ENCODE data around the gene DPP9.

The DPP9 gene

DNA sequence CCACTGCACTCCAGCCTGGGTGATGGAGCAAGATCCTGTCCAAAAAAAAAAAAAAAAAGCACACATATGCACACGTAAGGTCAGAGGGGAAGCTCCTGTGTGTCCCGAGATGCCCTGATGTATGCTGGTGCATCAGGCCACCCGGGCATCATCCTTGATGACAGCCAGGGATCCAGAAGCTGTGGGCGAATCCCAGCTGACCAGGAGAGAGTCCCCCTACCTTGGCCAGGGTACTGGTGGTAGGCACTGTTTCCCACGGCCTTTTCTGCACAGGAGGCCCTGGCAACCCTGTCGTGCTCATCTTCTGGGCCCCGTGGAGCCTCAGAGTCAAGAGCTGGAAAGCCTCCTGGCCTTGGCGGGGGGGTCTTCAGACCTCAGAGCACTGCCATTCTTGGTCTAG lies 67.5 kb downstream of the DPP9 start:
- H3K36me3 ChIP-seq (ENCODE audit: insufficient read depth, low read length): no peaks in the 10 kb centered on the region; the same call in none of the 2 replicates
- no peaks in the 10 kb centered on the region for H3K9me3 ChIP-seq (ENCODE audit: control insufficient read depth, insufficient read depth, low read length)
- H3K9ac ChIP-seq (ENCODE audit: low read depth, low read length): no peak overlapping the region
- no peaks in the 10 kb centered on the region for H3K4me1 ChIP-seq (ENCODE audit: insufficient read depth, low read length)

DNA sequence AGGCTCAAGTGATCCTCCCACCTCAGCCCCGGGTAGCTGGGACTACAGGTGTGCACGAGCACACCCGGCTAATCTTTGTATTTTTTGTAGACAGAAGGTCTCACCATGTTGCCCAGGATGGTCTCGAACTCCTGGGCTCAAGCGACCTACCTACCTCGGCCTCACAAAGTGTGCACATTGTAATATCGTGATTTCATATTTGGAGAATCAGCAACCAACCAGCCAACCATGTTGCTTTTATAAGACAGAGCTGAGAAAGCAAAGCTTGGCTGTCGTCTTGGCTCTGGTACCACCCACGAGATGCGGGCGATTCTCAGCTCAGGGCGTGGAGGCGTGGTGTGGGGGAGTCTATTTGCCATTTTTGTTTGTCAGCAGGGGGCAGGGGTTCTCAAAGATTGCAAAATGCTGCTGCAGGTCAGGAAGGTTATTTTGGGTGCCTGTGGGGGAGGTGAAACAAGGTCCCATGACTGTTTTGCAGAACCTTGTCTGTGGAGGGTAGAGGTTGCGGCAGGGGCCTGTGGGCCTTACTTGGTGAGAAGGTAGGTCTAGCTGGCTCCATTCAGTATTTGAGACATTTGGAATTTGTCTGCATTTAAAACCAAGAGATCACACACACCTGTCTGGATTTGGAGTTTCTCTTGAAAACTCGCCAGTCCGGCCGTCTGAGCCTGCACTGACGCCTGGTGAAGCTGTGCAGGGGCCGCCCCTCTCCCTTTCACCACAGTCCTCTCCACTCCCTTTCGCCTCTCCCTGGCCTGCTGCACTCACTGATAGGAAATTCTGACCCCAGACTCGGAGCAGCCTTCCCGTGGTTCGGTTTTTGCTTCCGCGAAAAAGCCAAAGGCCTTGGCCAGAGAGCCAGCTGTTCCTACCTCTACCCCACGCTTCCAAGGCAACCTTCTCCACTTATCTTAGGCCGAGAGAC lies 68.9 kb downstream of the DPP9 start:
- Histone ChIP-seq H3K36me3 (ENCODE audit: insufficient read depth, low read length) (no peaks in the 10 kb centered on the region; the same call in none of the 2 replicates), H3K4me1 (ENCODE audit: insufficient read depth, low read length) (no peaks in the 10 kb centered on the region; the same call in 1 of the 2 replicates), H3K9ac (ENCODE audit: low read depth, low read length) (no peak overlapping the region), H3K9me3 (ENCODE audit: control insufficient read depth, insufficient read depth, low read length) (no peaks in the 10 kb centered on the region)

GRCh38 chr19:4653793-4654436 lies 69.7 kb downstream of the DPP9 start:
- H3K9ac ChIP-seq (ENCODE audit: low read depth, low read length): no peak overlapping the region

GRCh38 chr19:4652075-4652474 lies 71.6 kb downstream of the DPP9 start:
- Histone ChIP-seq H3K4me1 (ENCODE audit: insufficient read depth, low read length) (peaks cover 4% of the 10 kb centered on the region; the same call in 1 of the 2 replicates), H3K9ac (ENCODE audit: low read depth, low read length) (no peak overlapping the region), H3K9me3 (ENCODE audit: control insufficient read depth, insufficient read depth, low read length) (no peaks in the 10 kb centered on the region), H3K36me3 (ENCODE audit: insufficient read depth, low read length) (no peaks in the 10 kb centered on the region)

More at GRCh38 chr19:4653793-4654436, 69.7 kb downstream of the DPP9 start:
- H3K9me3 ChIP-seq (ENCODE audit: control insufficient read depth, insufficient read depth, low read length): no peaks in the 10 kb centered on the region
- H3K4me1 ChIP-seq (ENCODE audit: insufficient read depth, low read length): no peaks in the 10 kb centered on the region; the same call in 1 of the 2 replicates
- no peaks in the 10 kb centered on the region for H3K36me3 ChIP-seq (ENCODE audit: insufficient read depth, low read length)

- no peak overlapping the region for H3K9ac ChIP-seq (ENCODE audit: low read depth, low read length)
- H3K9me3 ChIP-seq (ENCODE audit: control insufficient read depth, insufficient read depth, low read length): no peaks in the 10 kb centered on the region
- H3K36me3 ChIP-seq (ENCODE audit: insufficient read depth, low read length): no peaks in the 10 kb centered on the region
- H3K4me1 ChIP-seq (ENCODE audit: insufficient read depth, low read length): peaks cover 4% of the 10 kb centered on the region; the same call in 1 of the 2 replicates
Measured at GRCh38 chr19:4650159-4650558, 73.5 kb downstream of the DPP9 start.

DNA sequence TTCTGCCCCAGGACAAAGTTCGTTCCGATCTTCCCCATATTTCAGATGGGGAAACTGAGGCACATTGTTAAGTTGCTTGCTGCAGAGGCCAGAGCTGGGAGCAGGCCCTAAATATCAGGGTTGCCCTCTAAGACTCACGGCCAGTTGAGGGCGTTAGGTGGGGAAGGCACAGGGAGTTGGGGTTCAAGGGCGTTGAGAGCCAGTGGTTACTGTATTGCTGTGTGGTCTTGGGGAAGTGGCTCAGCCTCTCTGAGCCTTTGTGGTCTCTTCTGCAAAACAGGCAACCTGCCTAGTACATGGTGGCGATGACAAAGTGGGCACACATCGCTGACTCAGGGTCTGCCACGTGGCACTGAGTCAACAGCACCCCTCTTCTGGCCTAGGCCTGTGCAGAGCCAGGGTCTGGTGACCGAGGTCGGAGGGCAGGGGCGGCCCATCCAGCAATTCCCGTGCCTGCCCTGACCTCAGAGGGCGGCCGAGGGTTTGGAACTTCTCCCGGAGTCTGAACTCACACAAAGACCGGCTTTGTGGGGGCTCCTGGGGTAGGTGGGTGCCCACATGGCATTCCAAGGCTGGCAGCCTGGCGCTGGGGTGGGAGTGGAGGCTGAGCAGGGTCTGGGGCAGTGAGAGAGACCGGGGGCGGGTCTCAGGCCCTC lies 74.1 kb downstream of the DPP9 start:
- Histone ChIP-seq H3K4me1 (ENCODE audit: insufficient read depth, low read length) (peaks cover 4% of the 10 kb centered on the region; the same call in 1 of the 2 replicates), H3K36me3 (ENCODE audit: insufficient read depth, low read length) (no peaks in the 10 kb centered on the region), H3K9ac (ENCODE audit: low read depth, low read length) (no peak overlapping the region), H3K9me3 (ENCODE audit: control insufficient read depth, insufficient read depth, low read length) (no peaks in the 10 kb centered on the region)

- H3K36me3 ChIP-seq (ENCODE audit: insufficient read depth, low read length): no peaks in the 10 kb centered on the region
- H3K4me1 ChIP-seq (ENCODE audit: insufficient read depth, low read length): peaks cover 4% of the 10 kb centered on the region; the same call in 1 of the 2 replicates
- H3K9me3 ChIP-seq (ENCODE audit: control insufficient read depth, insufficient read depth, low read length): no peaks in the 10 kb centered on the region
- H3K9ac ChIP-seq (ENCODE audit: low read depth, low read length): no peak overlapping the region
Measured at GRCh38 chr19:4647676-4648644, 75.7 kb downstream of the DPP9 start.

GRCh38 chr19:4645718-4646117 lies 77.9 kb downstream of the DPP9 start:
- H3K4me1 ChIP-seq (ENCODE audit: insufficient read depth, low read length): peaks cover 4% of the 10 kb centered on the region; the same call in 1 of the 2 replicates
- no peaks in the 10 kb centered on the region for H3K9me3 ChIP-seq (ENCODE audit: control insufficient read depth, insufficient read depth, low read length)
- no peak overlapping the region for H3K9ac ChIP-seq (ENCODE audit: low read depth, low read length)
- no peaks in the 10 kb centered on the region for H3K36me3 ChIP-seq (ENCODE audit: insufficient read depth, low read length)

DNA sequence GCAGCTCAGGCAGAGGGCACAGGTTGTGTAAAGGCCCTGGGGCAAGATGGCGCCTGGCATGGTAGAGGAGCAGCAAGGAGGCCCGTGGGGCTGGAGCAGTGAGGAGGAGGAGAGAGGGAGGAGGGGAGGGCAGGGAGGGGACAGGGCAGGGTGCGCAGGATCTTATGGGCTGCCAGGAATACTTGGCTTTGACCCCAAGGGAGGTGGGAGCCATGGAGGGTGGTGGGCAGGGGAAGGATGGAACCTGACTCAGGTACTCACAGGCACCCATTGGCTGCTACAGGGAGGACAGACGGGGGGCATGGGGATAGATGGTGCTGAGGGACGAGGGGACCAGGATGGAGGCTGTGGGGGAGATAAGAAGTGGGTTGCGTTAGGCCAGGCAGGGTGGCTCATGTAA lies 81.0 kb downstream of the DPP9 start:
- H3K9ac ChIP-seq (ENCODE audit: low read depth, low read length): no peak overlapping the region
- no peaks in the 10 kb centered on the region for H3K36me3 ChIP-seq (ENCODE audit: insufficient read depth, low read length)
- peaks cover 4% of the 10 kb centered on the region; the same call in 1 of the 2 replicates for H3K4me1 ChIP-seq (ENCODE audit: insufficient read depth, low read length)
- H3K9me3 ChIP-seq (ENCODE audit: control insufficient read depth, insufficient read depth, low read length): no peaks in the 10 kb centered on the region

DNA sequence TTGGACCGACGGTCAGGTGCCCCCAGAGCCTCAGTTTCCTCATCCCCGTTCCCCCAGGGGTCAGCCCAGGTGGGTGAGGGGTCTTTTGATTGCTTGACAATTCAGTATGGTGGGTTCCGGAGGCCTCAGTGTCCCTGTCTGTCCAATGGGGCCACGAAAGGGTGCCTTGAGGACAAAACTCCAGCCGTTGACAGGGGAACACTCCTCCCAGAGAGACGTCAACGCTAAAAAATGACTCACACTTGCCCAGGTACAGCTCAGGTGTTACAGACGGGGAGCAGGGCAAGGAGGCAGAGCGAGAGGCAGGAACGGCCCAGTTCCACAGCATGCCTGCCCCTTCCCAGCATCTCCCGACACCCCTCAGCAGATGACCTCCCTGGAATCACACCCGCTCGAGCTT lies 82.5 kb downstream of the DPP9 start:
- H3K4me1 ChIP-seq (ENCODE audit: insufficient read depth, low read length): peaks cover 4% of the 10 kb centered on the region; the same call in 1 of the 2 replicates
- H3K9me3 ChIP-seq (ENCODE audit: control insufficient read depth, insufficient read depth, low read length): no peaks in the 10 kb centered on the region
- no peak overlapping the region for H3K9ac ChIP-seq (ENCODE audit: low read depth, low read length)
- no peaks in the 10 kb centered on the region for H3K36me3 ChIP-seq (ENCODE audit: insufficient read depth, low read length)

GRCh38 chr19:4640247-4641000 lies 83.2 kb downstream of the DPP9 start:
- Histone ChIP-seq H3K9ac (ENCODE audit: low read depth, low read length) (peak overlapping the region; percentile 79; the same call in 1 of the 2 replicates), H3K4me1 (ENCODE audit: insufficient read depth, low read length) (peaks cover 7% of the 10 kb centered on the region; the same call in 1 of the 2 replicates), H3K36me3 (ENCODE audit: insufficient read depth, low read length) (no peaks in the 10 kb centered on the region), H3K9me3 (ENCODE audit: control insufficient read depth, insufficient read depth, low read length) (no peaks in the 10 kb centered on the region)

DNA sequence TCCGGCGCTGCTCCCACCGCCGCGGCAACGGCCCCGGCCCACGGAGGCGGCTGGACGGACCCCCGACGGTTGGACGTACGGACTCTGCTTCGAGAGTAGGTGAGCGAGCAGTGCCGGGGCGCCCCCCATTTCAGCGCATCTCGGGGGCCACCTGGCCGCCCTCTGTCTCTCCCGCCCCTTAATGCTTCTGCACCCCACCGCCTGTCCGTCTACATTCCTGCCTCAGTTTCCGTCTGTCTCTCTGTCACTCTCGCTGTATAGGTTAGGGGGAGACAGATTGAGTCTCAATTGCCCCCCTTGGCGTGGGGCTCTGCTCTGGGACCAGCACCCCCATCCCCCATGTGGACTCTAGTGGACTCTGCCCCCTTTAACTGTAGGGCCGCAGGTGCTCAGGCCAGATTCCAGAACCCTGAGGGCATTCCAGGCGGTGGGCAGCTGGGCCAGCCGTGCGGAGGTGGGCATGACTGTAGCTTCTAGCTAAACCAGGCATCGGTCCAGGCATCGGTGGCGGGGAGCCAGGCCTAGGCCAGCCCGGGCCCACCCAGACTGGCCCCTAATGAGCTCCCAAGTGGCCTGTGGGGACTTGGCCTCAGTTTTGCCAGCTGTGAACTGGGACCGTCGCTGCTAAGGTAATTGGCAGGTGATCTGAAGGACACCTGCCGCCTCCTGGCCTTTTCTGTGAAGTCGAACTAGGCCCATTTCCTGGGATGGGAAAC lies 84.0 kb downstream of the DPP9 start:
- no peaks in the 10 kb centered on the region for H3K9me3 ChIP-seq (ENCODE audit: control insufficient read depth, insufficient read depth, low read length)
- peak overlapping the region; percentile 79; the same call in 1 of the 2 replicates for H3K9ac ChIP-seq (ENCODE audit: low read depth, low read length)
- no peaks in the 10 kb centered on the region for H3K36me3 ChIP-seq (ENCODE audit: insufficient read depth, low read length)
- H3K4me1 ChIP-seq (ENCODE audit: insufficient read depth, low read length): peaks cover 7% of the 10 kb centered on the region; the same call in 1 of the 2 replicates
